ENCODE data around the gene TCEAL7. TPM values are rescaled to one million over a fixed set of nuclear protein-coding genes. Genes with fewer than 3 reads are reported as not detected.

Gene TCEAL7
- total and polyA plus RNA-seq, 3 donors from 2014 or later = 1.3 to 5.5 (median 3.9) TPM

GRCh38 chrX:103378990-103379389 is 49.0 kb downstream of the TCEAL7 start:
- Histone ChIP-seq H3K4me3 (no peak overlapping the region), H3K36me3 (ENCODE audit: low read depth, missing control alignments) (no peaks in the 10 kb centered on the region), H3K27ac (peak overlapping the region; percentile 44 to 96), H3K4me1 (no peaks in the 10 kb centered on the region), H3K9me3 (no peaks in the 10 kb centered on the region), H3K27me3 (no peaks in the 10 kb centered on the region)
- TF ChIP-seq POLR2A (IDR thresholded peaks at IDR 0.05) = no peak
- TF ChIP-seq CTCF (IDR thresholded peaks at IDR 0.05) = no peak
- intact Hi-C loops (cut with DNase I; ENCODE audit: low total_unique reads) = no loop called here
- 42 to 53% methylated on average over 2 of the region's 2 CpGs for WGBS, 2 donors
- no peak for DNase-seq

Small RNA genes within 50 kb of the gene (small RNA-seq; reads per million reads assigned to genes)
- 0 reads per million in 2 donors for gene Z92846.1

Other genes with a start within 250 kb of the TCEAL7 start
- 100 to 1,000 TPM; 656 to 668 TPM for gene NXF3, start 237.1 kb upstream of the TCEAL7 start, total RNA-seq
- gene NXF3, start 237.1 kb upstream of the TCEAL7 start, polyA plus RNA-seq (ENCODE audit: insufficient read depth, low read depth, low replicate concordance) = 119 TPM
- gene BEX4, start 115.1 kb upstream of the TCEAL7 start, total RNA-seq = 100 to 1,000 TPM; 104 to 125 TPM
- 90.7 TPM for gene BEX4, start 115.1 kb upstream of the TCEAL7 start, polyA plus RNA-seq (ENCODE audit: insufficient read depth, low read depth, low replicate concordance)
- 10 to 100 TPM; 76.5 to 91.1 TPM for gene TCEAL8, start 75.1 kb upstream of the TCEAL7 start, total RNA-seq
- 83.1 TPM for gene TCEAL8, start 75.1 kb upstream of the TCEAL7 start, polyA plus RNA-seq (ENCODE audit: insufficient read depth, low read depth, low replicate concordance)
- gene TCEAL5, start 53.5 kb upstream of the TCEAL7 start, total RNA-seq = 100 to 1,000 TPM in 1 of 2 donors, 10 to 100 TPM in 1; 89.1 to 103 TPM
- gene TCEAL5, start 53.5 kb upstream of the TCEAL7 start, polyA plus RNA-seq (ENCODE audit: insufficient read depth, low read depth, low replicate concordance) = 77.5 TPM
- 100 to 1,000 TPM in 1 of 2 donors, 10 to 100 TPM in 1; 88.9 to 116 TPM for gene BEX2, start 19.2 kb upstream of the TCEAL7 start, total RNA-seq
- 82.7 TPM for gene BEX2, start 19.2 kb upstream of the TCEAL7 start, polyA plus RNA-seq (ENCODE audit: insufficient read depth, low read depth, low replicate concordance)
- 10 to 100 TPM; 99.4 to 99.7 TPM for gene TCEAL9, start 26.3 kb downstream of the TCEAL7 start, total RNA-seq
- 74.9 TPM for gene TCEAL9, start 26.3 kb downstream of the TCEAL7 start, polyA plus RNA-seq (ENCODE audit: insufficient read depth, low read depth, low replicate concordance)
- gene BEX3, start 46.3 kb downstream of the TCEAL7 start, total RNA-seq = 100 to 1,000 TPM; 354 to 415 TPM
- 289 TPM for gene BEX3, start 46.3 kb downstream of the TCEAL7 start, polyA plus RNA-seq (ENCODE audit: insufficient read depth, low read depth, low replicate concordance)
- gene RAB40A, start 189.2 kb downstream of the TCEAL7 start, total RNA-seq = 10 to 100 TPM; 29.5 to 37.9 TPM
- 5.3 TPM for gene RAB40A, start 189.2 kb downstream of the TCEAL7 start, polyA plus RNA-seq (ENCODE audit: insufficient read depth, low read depth, low replicate concordance)

All from testis (tissue), 3 donors.